WTC11 (cell line): Measurements from ENCODE around the gene KLRF2. TPM values are rescaled to one million over a fixed set of nuclear protein-coding genes. Genes with fewer than 3 reads are reported as not detected.

Experiments
- ATAC-seq: fragments of 200-7000 bp; cut with Tn5 transposase; 2 replicates; pipeline ENCODE4 v1.10.0; 2021; ENCODE audit warnings: mild to moderate bottlenecking, moderate library complexity
- CTCF ChIA-PET: fragments of 300-600 bp; sonication (Branson Sonifier 250); formaldehyde crosslinking; loops from one replicate; lab custom pipeline; 2021; ENCODE audit warnings: antibody characterized with exemption; lab: Charles Lee
- POLR2A ChIA-PET: fragments of 350-600 bp; sonication (Branson Sonifier 250); formaldehyde crosslinking; loops from one replicate; lab custom pipeline; 2021; ENCODE audit warnings: antibody characterized with exemption; lab: Charles Lee
- DNase-seq: peaks from one replicate; pipeline ENCODE4 v3.0.0; 2021; ENCODE audit warnings: low spot score
- H3K27ac Mint-ChIP-seq: 2 replicates; pipeline ENCODE4 v1.8.0; 2021; ENCODE audit warnings: mixed read lengths
- H3K27me3 Mint-ChIP-seq: 2 replicates; pipeline ENCODE4 v1.8.0; 2021; ENCODE audit warnings: low read depth, mild to moderate bottlenecking, moderate library complexity, mixed read lengths
- H3K36me3 Mint-ChIP-seq: 2 replicates; pipeline ENCODE4 v1.8.0; 2021; ENCODE audit warnings: mixed read lengths
- H3K4me1 Mint-ChIP-seq: 2 replicates; pipeline ENCODE4 v1.8.0; 2022; ENCODE audit warnings: mixed read lengths
- H3K4me3 Mint-ChIP-seq: 2 replicates; pipeline ENCODE4 v1.8.0; 2021; ENCODE audit warnings: mild to moderate bottlenecking, moderate library complexity, mixed read lengths
- H3K9me3 Mint-ChIP-seq: 2 replicates; pipeline ENCODE4 v1.8.0; 2021; ENCODE audit warnings: mixed read lengths
- ETV6 ChIP-seq: sonication (generic); formaldehyde crosslinking; IDR thresholded peaks from 2 replicates; pipeline ENCODE4 v1.8.1; 2022; ENCODE audit warnings: mild to moderate bottlenecking, missing genetic modification reagents
- IRF2 ChIP-seq: sonication (generic); formaldehyde crosslinking; IDR thresholded peaks from 2 replicates; pipeline ENCODE4 v1.8.0; 2022; ENCODE audit warnings: low read depth, missing genetic modification reagents, borderline replicate concordance
- JAZF1 ChIP-seq: fragments of 250-450 bp; sonication (Bioruptor Pico); IDR thresholded peaks from 2 replicates; pipeline ENCODE4 v1.9.0; 2021; ENCODE audit warnings: moderate library complexity, mild to moderate bottlenecking, inconsistent platforms
- KAT7 ChIP-seq: sonication (generic); formaldehyde crosslinking; IDR thresholded peaks from 2 replicates; pipeline ENCODE4 v1.8.1; 2023; ENCODE audit warnings: missing genetic modification reagents, mild to moderate bottlenecking, borderline replicate concordance
- MXD4 ChIP-seq: fragments of 250-450 bp; sonication (Bioruptor Pico); IDR thresholded peaks from 2 replicates; pipeline ENCODE4 v1.8.0; 2021; ENCODE audit warnings: mild to moderate bottlenecking, moderate library complexity, borderline replicate concordance
- NR2C2 ChIP-seq: sonication (generic); formaldehyde crosslinking; IDR thresholded peaks from 2 replicates; pipeline ENCODE4 v1.8.0; 2022; ENCODE audit warnings: mild to moderate bottlenecking, missing genetic modification reagents
- SMAD4 ChIP-seq: sonication (generic); formaldehyde crosslinking; IDR thresholded peaks from 2 replicates; pipeline ENCODE4 v1.8.0; 2022; ENCODE audit warnings: mild to moderate bottlenecking, missing genetic modification reagents
- ZNF396 ChIP-seq: fragments of 250-450 bp; sonication (Bioruptor Pico); IDR thresholded peaks from 2 replicates; pipeline ENCODE4 v1.8.0; 2021; ENCODE audit warnings: mild to moderate bottlenecking, moderate library complexity, borderline replicate concordance
- ZNF671 ChIP-seq: fragments of 250-450 bp; sonication (Bioruptor Pico); IDR thresholded peaks from 2 replicates; pipeline ENCODE4 v1.8.0; 2021; ENCODE audit warnings: mild to moderate bottlenecking
- total RNA-seq: library from RNA; stranded (reverse); gene quantifications from 3 replicates; pipeline ENCODE4 v1.2.3, GENCODE V29; 2021
- TF ChIP-seq, protein P1 (sequence below): fragments of 250-450 bp; sonication (Bioruptor Pico); conservative IDR thresholded peaks from 2 replicates; pipeline ENCODE4 v1.9.0; 2021; ENCODE audit warnings: mild to moderate bottlenecking
- TF ChIP-seq, protein P2 (sequence below): fragments of 250-450 bp; sonication (Bioruptor Pico); IDR thresholded peaks from 2 replicates; pipeline ENCODE4 v1.9.0; 2021; ENCODE audit warnings: mild to moderate bottlenecking
- TF ChIP-seq, protein P3 (sequence below): sonication (generic); formaldehyde crosslinking; IDR thresholded peaks from 2 replicates; pipeline ENCODE4 v1.8.0; 2023; ENCODE audit warnings: missing genetic modification reagents
- TF ChIP-seq, protein P4 (sequence below): sonication (generic); formaldehyde crosslinking; IDR thresholded peaks from 2 replicates; pipeline ENCODE4 v1.8.0; 2022; ENCODE audit warnings: mild to moderate bottlenecking, missing genetic modification reagents
- TF ChIP-seq, protein P5 (sequence below): sonication (generic); formaldehyde crosslinking; IDR thresholded peaks from 2 replicates; pipeline ENCODE4 v1.8.0; 2022; ENCODE audit warnings: missing genetic modification reagents
- TF ChIP-seq, protein P6 (sequence below): fragments of 250-450 bp; sonication (Bioruptor Pico); IDR thresholded peaks from 2 replicates; pipeline ENCODE4 v1.9.0; 2021; ENCODE audit warnings: mild to moderate bottlenecking, borderline replicate concordance
- TF ChIP-seq, protein P7 (sequence below): fragments of 250-450 bp; sonication (Bioruptor Pico); IDR thresholded peaks from 2 replicates; pipeline ENCODE4 v2.1.2; 2022; ENCODE audit warnings: mild to moderate bottlenecking, moderate library complexity

Gene KLRF2
- total RNA-seq, 1 experiment from 2014 or later, result not detected

DNA sequence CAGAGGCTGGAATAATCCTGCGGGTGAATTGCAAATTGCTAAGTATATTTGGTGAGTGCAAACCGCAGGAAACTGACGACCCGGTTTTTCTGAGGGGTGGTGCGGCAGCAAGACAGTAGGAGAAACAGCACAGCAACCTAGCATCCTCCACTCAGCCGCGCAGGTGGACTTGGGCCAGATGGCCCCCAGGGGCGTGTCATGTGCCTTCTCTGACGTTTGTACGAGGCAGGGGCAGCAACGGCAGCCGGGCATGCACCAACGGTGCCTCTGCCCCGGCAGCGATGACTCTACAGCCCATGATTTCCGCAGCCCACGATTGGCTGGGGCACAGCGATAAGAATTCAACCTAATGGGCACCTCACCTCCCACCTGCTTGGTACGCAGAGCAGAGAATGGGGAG lies 62.0 kb downstream of the KLRF2 start:
- H3K9me3 Mint-ChIP-seq, result peaks cover 12% of the 10 kb centered on the region
- peaks cover 6% of the 10 kb centered on the region for H3K4me1 Mint-ChIP-seq
- peaks cover 10% of the 10 kb centered on the region for H3K27me3 Mint-ChIP-seq
- ATAC-seq (peak; percentile 87), DNase-seq (peak; percentile 45)
- no peak overlapping the region for H3K27ac Mint-ChIP-seq
- TF ChIP-seq SMAD4, result no peak
- no peak for TF ChIP-seq KAT7 (CRISPR knock-in tag)
- TF ChIP-seq, protein P1, sequence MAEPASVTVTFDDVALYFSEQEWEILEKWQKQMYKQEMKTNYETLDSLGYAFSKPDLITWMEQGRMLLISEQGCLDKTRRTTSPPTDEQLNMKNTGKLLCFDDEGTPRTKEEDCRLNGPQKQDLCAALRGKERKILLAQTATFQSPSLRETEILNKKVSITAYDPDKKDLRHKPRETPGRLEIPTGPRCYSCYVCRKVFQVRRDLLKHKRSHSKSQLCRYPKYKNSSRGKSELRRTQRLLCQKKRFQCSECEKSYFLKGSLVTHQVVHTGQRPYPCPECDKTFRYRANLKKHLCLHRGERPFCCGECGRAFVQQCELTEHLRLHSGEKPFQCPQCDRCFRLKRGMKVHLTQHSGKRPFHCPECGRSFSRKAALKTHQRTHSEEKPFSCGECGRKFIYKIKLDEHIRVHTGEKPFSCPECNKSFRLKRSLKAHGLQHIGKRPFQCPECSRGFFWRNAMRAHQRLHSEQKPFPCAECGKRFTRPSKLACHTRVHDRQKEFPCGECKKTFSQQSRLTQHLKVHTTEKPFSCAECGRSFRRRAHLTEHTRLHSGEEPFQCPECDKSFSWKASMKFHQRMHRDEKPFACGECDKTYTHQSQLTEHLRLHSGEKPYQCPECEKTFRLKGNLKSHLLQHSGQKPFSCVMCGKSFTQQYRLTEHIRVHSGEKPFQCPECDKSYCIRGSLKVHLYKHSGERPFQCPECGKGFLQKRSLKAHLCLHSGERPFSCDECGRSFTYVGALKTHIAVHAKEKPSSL (CRISPR knock-in tag), result no peak
- TF ChIP-seq, protein P2, sequence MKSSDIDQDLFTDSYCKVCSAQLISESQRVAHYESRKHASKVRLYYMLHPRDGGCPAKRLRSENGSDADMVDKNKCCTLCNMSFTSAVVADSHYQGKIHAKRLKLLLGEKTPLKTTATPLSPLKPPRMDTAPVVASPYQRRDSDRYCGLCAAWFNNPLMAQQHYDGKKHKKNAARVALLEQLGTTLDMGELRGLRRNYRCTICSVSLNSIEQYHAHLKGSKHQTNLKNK (CRISPR knock-in tag), result no peak
- TF ChIP-seq, protein P3, sequence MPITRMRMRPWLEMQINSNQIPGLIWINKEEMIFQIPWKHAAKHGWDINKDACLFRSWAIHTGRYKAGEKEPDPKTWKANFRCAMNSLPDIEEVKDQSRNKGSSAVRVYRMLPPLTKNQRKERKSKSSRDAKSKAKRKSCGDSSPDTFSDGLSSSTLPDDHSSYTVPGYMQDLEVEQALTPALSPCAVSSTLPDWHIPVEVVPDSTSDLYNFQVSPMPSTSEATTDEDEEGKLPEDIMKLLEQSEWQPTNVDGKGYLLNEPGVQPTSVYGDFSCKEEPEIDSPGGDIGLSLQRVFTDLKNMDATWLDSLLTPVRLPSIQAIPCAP (CRISPR knock-in tag), result no peak
- no peak for TF ChIP-seq ETV6
- TF ChIP-seq, protein P4, sequence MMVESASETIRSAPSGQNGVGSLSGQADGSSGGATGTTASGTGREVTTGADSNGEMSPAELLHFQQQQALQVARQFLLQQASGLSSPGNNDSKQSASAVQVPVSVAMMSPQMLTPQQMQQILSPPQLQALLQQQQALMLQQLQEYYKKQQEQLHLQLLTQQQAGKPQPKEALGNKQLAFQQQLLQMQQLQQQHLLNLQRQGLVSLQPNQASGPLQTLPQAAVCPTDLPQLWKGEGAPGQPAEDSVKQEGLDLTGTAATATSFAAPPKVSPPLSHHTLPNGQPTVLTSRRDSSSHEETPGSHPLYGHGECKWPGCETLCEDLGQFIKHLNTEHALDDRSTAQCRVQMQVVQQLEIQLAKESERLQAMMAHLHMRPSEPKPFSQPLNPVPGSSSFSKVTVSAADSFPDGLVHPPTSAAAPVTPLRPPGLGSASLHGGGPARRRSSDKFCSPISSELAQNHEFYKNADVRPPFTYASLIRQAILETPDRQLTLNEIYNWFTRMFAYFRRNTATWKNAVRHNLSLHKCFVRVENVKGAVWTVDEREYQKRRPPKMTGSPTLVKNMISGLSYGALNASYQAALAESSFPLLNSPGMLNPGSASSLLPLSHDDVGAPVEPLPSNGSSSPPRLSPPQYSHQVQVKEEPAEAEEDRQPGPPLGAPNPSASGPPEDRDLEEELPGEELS (CRISPR knock-in tag), result no peak
- TF ChIP-seq ZNF671, result no peak
- TF ChIP-seq, protein P5, sequence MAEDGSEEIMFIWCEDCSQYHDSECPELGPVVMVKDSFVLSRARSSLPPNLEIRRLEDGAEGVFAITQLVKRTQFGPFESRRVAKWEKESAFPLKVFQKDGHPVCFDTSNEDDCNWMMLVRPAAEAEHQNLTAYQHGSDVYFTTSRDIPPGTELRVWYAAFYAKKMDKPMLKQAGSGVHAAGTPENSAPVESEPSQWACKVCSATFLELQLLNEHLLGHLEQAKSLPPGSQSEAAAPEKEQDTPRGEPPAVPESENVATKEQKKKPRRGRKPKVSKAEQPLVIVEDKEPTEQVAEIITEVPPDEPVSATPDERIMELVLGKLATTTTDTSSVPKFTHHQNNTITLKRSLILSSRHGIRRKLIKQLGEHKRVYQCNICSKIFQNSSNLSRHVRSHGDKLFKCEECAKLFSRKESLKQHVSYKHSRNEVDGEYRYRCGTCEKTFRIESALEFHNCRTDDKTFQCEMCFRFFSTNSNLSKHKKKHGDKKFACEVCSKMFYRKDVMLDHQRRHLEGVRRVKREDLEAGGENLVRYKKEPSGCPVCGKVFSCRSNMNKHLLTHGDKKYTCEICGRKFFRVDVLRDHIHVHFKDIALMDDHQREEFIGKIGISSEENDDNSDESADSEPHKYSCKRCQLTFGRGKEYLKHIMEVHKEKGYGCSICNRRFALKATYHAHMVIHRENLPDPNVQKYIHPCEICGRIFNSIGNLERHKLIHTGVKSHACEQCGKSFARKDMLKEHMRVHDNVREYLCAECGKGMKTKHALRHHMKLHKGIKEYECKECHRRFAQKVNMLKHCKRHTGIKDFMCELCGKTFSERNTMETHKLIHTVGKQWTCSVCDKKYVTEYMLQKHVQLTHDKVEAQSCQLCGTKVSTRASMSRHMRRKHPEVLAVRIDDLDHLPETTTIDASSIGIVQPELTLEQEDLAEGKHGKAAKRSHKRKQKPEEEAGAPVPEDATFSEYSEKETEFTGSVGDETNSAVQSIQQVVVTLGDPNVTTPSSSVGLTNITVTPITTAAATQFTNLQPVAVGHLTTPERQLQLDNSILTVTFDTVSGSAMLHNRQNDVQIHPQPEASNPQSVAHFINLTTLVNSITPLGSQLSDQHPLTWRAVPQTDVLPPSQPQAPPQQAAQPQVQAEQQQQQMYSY (CRISPR knock-in tag), result no peak
- TF ChIP-seq, protein P6, sequence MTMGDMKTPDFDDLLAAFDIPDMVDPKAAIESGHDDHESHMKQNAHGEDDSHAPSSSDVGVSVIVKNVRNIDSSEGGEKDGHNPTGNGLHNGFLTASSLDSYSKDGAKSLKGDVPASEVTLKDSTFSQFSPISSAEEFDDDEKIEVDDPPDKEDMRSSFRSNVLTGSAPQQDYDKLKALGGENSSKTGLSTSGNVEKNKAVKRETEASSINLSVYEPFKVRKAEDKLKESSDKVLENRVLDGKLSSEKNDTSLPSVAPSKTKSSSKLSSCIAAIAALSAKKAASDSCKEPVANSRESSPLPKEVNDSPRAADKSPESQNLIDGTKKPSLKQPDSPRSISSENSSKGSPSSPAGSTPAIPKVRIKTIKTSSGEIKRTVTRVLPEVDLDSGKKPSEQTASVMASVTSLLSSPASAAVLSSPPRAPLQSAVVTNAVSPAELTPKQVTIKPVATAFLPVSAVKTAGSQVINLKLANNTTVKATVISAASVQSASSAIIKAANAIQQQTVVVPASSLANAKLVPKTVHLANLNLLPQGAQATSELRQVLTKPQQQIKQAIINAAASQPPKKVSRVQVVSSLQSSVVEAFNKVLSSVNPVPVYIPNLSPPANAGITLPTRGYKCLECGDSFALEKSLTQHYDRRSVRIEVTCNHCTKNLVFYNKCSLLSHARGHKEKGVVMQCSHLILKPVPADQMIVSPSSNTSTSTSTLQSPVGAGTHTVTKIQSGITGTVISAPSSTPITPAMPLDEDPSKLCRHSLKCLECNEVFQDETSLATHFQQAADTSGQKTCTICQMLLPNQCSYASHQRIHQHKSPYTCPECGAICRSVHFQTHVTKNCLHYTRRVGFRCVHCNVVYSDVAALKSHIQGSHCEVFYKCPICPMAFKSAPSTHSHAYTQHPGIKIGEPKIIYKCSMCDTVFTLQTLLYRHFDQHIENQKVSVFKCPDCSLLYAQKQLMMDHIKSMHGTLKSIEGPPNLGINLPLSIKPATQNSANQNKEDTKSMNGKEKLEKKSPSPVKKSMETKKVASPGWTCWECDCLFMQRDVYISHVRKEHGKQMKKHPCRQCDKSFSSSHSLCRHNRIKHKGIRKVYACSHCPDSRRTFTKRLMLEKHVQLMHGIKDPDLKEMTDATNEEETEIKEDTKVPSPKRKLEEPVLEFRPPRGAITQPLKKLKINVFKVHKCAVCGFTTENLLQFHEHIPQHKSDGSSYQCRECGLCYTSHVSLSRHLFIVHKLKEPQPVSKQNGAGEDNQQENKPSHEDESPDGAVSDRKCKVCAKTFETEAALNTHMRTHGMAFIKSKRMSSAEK (CRISPR knock-in tag), result no peak
- no peak for TF ChIP-seq IRF2 (CRISPR knock-in tag)
- TF ChIP-seq JAZF1, result no peak
- no peak for TF ChIP-seq ZNF396 (CRISPR knock-in tag)
- TF ChIP-seq, protein P7, sequence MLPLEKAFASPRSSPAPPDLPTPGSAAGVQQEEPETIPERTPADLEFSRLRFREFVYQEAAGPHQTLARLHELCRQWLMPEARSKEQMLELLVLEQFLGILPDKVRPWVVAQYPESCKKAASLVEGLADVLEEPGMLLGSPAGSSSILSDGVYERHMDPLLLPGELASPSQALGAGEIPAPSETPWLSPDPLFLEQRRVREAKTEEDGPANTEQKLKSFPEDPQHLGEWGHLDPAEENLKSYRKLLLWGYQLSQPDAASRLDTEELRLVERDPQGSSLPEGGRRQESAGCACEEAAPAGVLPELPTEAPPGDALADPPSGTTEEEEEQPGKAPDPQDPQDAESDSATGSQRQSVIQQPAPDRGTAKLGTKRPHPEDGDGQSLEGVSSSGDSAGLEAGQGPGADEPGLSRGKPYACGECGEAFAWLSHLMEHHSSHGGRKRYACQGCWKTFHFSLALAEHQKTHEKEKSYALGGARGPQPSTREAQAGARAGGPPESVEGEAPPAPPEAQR (CRISPR knock-in tag), result no peak
- TF ChIP-seq NR2C2 (CRISPR knock-in tag), result no peak
- no peak for TF ChIP-seq MXD4 (CRISPR knock-in tag)
- ChIA-PET POLR2A (no interaction called here), CTCF (no interaction called here)
- H3K36me3 Mint-ChIP-seq, result no peaks in the 10 kb centered on the region
- H3K4me3 Mint-ChIP-seq, result peak overlapping the region; percentile 58
